GM12875 (cell line): Measurements from ENCODE around the gene MAGEL2.

Source experiments
- H3K4me3 ChIP-seq: one replicate; pipeline ENCODE4 v1.5.1; 2011; ENCODE audit warnings: low read depth, low read length, control low read depth
- CTCF ChIP-seq: IDR thresholded peaks from 2 replicates; pipeline ENCODE4 v1.5.1; 2011; ENCODE audit warnings: low read depth, mild to moderate bottlenecking, control low read depth, inconsistent platforms, low read length, moderate library complexity, borderline replicate concordance; ENCODE audit not compliant: insufficient read depth

MAGEL2 gene

GRCh38 chr15:23647421-23648370 lies at the start of gene MAGEL2:
TSS of gene MAGEL2 (minus strand) at chr15:23647867. CDS start at chr15:23647742, 125 bp downstream.
- no peak for TF ChIP-seq CTCF
- H3K4me3 ChIP-seq = no peak within 1 kb of the TSS

- no peak for TF ChIP-seq CTCF
- no peak overlapping the region for H3K4me3 ChIP-seq
Measured at GRCh38 chr15:23695282-23695681, 47.6 kb upstream of the MAGEL2 start.

GRCh38 chr15:23694592-23694991 lies 46.9 kb upstream of the MAGEL2 start:
- no peak for TF ChIP-seq CTCF

GRCh38 chr15:23690450-23690852 lies 42.8 kb upstream of the MAGEL2 start:
- no peak for TF ChIP-seq CTCF
- H3K4me3 ChIP-seq = no peak overlapping the region

More at GRCh38 chr15:23694592-23694991, 46.9 kb upstream of the MAGEL2 start:
- no peak overlapping the region for H3K4me3 ChIP-seq

GRCh38 chr15:23690015-23690414 lies 42.3 kb upstream of the MAGEL2 start:
- no peak overlapping the region for H3K4me3 ChIP-seq
- no peak for TF ChIP-seq CTCF

- no peak within 1 kb of the TSS for H3K4me3 ChIP-seq
- no peak for TF ChIP-seq CTCF
Measured at GRCh38 chr15:23687143-23687470, 39.4 kb upstream of the MAGEL2 start, which contains the start of gene NDN. TSS of gene NDN (minus strand) at chr15:23687305. CDS start at chr15:23687217, 88 bp downstream.

- no peak overlapping the region for H3K4me3 ChIP-seq
Measured at GRCh38 chr15:23686466-23687142, 38.9 kb upstream of the MAGEL2 start.

More at GRCh38 chr15:23686466-23687142, 38.9 kb upstream of the MAGEL2 start:
- TF ChIP-seq CTCF = no peak
